ENCODE data around the gene LRMDA. TPM values are rescaled to one million over a fixed set of nuclear protein-coding genes. Genes with fewer than 3 reads are reported as not detected.

The LRMDA gene
- total and polyA plus RNA-seq, 3 experiments from 2014 or later, result not detected

DNA sequence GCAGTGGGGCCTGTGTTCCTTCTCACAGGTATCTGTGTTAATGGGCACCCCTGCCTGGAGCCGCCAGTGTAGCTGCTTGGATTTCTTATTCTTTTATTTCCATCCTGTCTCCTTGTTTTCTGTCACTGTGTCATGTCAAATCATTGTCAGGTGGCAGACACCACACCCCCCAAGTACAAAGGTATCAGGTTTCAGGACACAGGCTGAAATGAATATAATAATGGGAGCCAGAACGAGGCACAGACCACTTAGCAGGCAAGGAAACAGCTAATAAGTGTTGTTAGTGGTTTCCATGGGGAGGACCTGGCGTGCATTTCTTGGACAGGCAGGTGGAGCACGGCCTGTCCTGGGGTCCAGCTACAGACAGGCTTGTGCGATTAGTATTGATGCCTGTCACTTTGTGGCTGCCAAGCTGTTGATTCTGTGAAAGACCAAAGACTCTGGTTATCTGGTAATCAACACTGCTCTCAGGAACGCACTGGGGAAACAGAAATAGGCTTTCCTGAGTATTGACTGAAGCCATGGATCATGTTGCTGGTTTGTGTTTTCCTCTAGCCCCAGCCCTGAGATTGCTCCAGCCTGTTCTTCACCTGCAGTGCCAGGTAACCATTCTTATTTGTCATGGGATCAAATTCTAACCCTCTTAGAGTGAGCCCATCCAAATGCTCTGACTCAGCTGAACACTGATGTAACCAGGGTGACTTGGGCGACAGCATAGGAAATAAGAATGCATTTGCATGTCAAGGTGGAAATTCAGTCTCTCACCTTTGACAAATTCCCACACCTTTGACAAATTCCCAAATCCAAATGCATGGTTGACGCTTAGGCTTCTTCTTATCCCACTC is 1002.0 kb downstream of the LRMDA start:
- H3K4me3 Mint-ChIP-seq, result no peak overlapping the region
- no peaks in the 10 kb centered on the region for H3K36me3 Mint-ChIP-seq
- peaks cover 0 to 9% (median under 1%) of the 10 kb centered on the region in 5 donors for H3K9me3 Mint-ChIP-seq
- no peak for DNase-seq
- ChIA-PET POLR2A (no interaction called here), CTCF (no interaction called here)
- Histone ChIP-seq H3K36me3 (ENCODE audit: insufficient read depth, low read length) (no peaks in the 10 kb centered on the region), H3K4me1 (ENCODE audit: insufficient read depth, low read length) (no peaks in the 10 kb centered on the region), H3K27me3 (ENCODE audit: insufficient read depth, low read length, poor library complexity, severe bottlenecking) (no peaks in the 10 kb centered on the region), H3K4me3 (ENCODE audit: low read length) (no peak overlapping the region), H3K9me3 (ENCODE audit: low read length) (no peaks in the 10 kb centered on the region), H3K27ac (ENCODE audit: low read depth, low read length) (no peak overlapping the region)
- no peak overlapping the region for H3K27ac Mint-ChIP-seq
- H3K27me3 Mint-ChIP-seq, result no peaks in the 10 kb centered on the region
- no peaks in the 10 kb centered on the region for H3K4me1 Mint-ChIP-seq

DNA sequence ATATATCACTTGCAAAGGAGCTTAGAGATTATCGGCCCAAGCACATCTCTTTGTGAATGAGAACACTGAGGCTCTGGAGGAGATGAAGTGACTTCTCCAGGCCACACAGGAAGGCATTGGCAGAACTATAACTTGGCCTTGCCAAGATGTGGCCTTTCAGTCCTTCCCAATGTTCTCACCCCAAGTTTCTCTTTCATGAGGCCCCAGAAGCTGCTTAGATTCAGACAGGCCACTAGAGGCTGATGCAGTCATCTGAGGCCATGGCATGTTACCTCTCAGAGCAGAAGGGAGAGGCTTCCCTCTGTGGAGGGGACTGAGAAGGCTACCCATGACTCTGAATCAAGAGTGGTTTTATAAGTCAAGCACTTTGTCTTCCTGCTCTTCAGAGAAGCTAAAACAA is 1003.7 kb downstream of the LRMDA start:
- no peak overlapping the region for H3K4me3 Mint-ChIP-seq
- POLR2A ChIA-PET, result no interaction called here
- no peaks in the 10 kb centered on the region for H3K9me3 ChIP-seq (ENCODE audit: low read length)

DNA sequence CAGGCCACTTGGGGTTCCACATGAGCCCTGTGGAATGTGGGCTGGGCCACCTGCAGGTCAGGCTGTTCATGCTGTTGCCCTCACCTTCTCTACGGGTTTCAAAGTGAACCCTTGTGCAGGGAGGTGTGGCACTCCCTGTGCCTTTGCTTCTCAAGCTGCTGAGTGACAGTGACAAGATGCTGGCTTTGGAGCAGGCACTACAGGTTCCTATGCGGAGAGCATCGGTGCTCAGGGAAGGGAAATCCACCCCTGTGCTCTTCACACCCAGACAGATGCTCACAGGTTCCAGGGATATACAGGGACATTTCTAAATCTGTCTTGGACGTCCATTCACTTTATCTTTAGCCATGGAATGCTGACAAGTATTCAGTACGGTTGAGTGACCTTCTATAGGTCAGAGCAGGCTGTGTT is 1005.0 kb downstream of the LRMDA start:
- H3K4me1 ChIP-seq (ENCODE audit: insufficient read depth, low read length), result no peaks in the 10 kb centered on the region
- no peaks in the 10 kb centered on the region for H3K4me1 Mint-ChIP-seq
- no peaks in the 10 kb centered on the region for H3K9me3 ChIP-seq (ENCODE audit: low read length)
- H3K27me3 ChIP-seq (ENCODE audit: insufficient read depth, low read length, poor library complexity, severe bottlenecking), result no peaks in the 10 kb centered on the region
- H3K27ac Mint-ChIP-seq, result no peak overlapping the region
- POLR2A ChIA-PET, result no interaction called here
- H3K36me3 ChIP-seq (ENCODE audit: insufficient read depth, low read length), result no peaks in the 10 kb centered on the region
- no peak overlapping the region for H3K4me3 ChIP-seq (ENCODE audit: low read length)
- H3K27ac ChIP-seq (ENCODE audit: low read depth, low read length), result no peak overlapping the region
- no peak overlapping the region for H3K4me3 Mint-ChIP-seq
- peaks cover 0 to 6% (median 1%) of the 10 kb centered on the region in 5 donors for H3K9me3 Mint-ChIP-seq
- no peak for DNase-seq
- CTCF ChIA-PET, result no interaction called here
- H3K27me3 Mint-ChIP-seq, result no peaks in the 10 kb centered on the region
- H3K36me3 Mint-ChIP-seq, result no peaks in the 10 kb centered on the region

More for the DNA sequence above, 1003.7 kb downstream of the LRMDA start:
- Histone ChIP-seq H3K4me3 (ENCODE audit: low read length) (no peak overlapping the region), H3K36me3 (ENCODE audit: insufficient read depth, low read length) (no peaks in the 10 kb centered on the region), H3K4me1 (ENCODE audit: insufficient read depth, low read length) (no peaks in the 10 kb centered on the region), H3K27me3 (ENCODE audit: insufficient read depth, low read length, poor library complexity, severe bottlenecking) (no peaks in the 10 kb centered on the region), H3K27ac (ENCODE audit: low read depth, low read length) (no peak overlapping the region)
- Mint-ChIP-seq H3K27ac (no peak overlapping the region), H3K9me3 (peaks cover 0 to 6% (median 1%) of the 10 kb centered on the region in 5 donors), H3K36me3 (no peaks in the 10 kb centered on the region), H3K4me1 (no peaks in the 10 kb centered on the region), H3K27me3 (no peaks in the 10 kb centered on the region)
- CTCF ChIA-PET, result interaction anchor here (1.0 kb wide), 1 partner anchor 8 kb away, joined by 4 read pairs; no protein-coding TSS in a partner anchor
- no peak for DNase-seq

DNA sequence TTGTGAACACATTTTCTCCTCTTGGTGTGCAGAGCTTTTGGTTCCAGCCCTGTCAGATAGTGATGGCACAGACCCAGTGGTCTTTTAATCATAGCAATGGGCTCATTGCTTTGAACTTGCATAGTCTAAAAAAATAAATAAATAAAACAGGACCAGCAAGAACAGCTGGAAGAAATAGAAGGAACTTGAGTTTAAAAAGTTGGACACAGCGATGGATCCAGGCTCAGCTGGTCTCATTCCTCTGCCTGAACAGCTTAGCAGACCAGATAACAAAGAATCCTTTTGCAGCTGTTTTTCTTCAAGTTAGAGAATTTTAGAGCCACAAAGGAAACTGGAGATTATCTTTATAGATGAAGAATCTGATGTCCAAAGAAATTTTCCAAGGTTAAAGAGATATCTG is 1005.6 kb downstream of the LRMDA start:
- H3K4me1 Mint-ChIP-seq, result no peaks in the 10 kb centered on the region
- no peak overlapping the region for H3K4me3 ChIP-seq (ENCODE audit: low read length)
- CTCF ChIA-PET, result no interaction called here
- no peaks in the 10 kb centered on the region for H3K36me3 ChIP-seq (ENCODE audit: insufficient read depth, low read length)
- no peak overlapping the region for H3K27ac Mint-ChIP-seq
- no peaks in the 10 kb centered on the region for H3K36me3 Mint-ChIP-seq
- no peaks in the 10 kb centered on the region for H3K9me3 ChIP-seq (ENCODE audit: low read length)
- no peak for DNase-seq
- POLR2A ChIA-PET, result no interaction called here
- H3K4me3 Mint-ChIP-seq, result no peak overlapping the region
- H3K27me3 ChIP-seq (ENCODE audit: insufficient read depth, low read length, poor library complexity, severe bottlenecking), result no peaks in the 10 kb centered on the region
- peaks cover 0 to 6% (median 1%) of the 10 kb centered on the region in 5 donors for H3K9me3 Mint-ChIP-seq
- H3K27me3 Mint-ChIP-seq, result no peaks in the 10 kb centered on the region
- H3K27ac ChIP-seq (ENCODE audit: low read depth, low read length), result no peak overlapping the region
- no peaks in the 10 kb centered on the region for H3K4me1 ChIP-seq (ENCODE audit: insufficient read depth, low read length)

DNA sequence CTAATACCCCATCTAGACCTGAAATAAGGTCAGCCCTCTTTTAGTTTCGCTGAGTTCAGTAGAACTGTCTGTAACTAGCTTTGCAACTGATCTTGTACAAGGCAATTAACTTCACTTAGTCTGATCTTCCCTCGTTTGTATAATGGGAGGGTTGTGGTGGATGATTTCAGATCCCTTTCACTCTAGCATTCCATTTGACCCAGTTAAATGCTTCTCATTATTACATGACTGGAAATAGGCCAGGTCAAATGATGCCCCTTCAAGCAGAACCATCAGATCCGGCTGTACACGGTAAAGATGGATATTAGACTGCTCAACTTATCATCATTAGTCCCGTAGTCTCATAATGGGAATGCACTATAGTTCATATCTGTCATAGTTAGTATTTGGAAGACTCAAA is 1009.0 kb downstream of the LRMDA start:
- Mint-ChIP-seq H3K27me3 (no peaks in the 10 kb centered on the region), H3K27ac (no peak overlapping the region), H3K4me1 (no peaks in the 10 kb centered on the region), H3K36me3 (no peaks in the 10 kb centered on the region), H3K4me3 (no peak overlapping the region), H3K9me3 (peaks cover 0 to 11% (median 0%) of the 10 kb centered on the region in 5 donors)
- ChIA-PET POLR2A (no interaction called here), CTCF (no interaction called here)
- H3K27me3 ChIP-seq (ENCODE audit: insufficient read depth, low read length, poor library complexity, severe bottlenecking), result no peaks in the 10 kb centered on the region
- DNase-seq, result no peak
- H3K4me3 ChIP-seq (ENCODE audit: low read length), result no peak overlapping the region
- H3K27ac ChIP-seq (ENCODE audit: low read depth, low read length), result no peak overlapping the region
- no peaks in the 10 kb centered on the region for H3K9me3 ChIP-seq (ENCODE audit: low read length)
- no peaks in the 10 kb centered on the region for H3K36me3 ChIP-seq (ENCODE audit: insufficient read depth, low read length)
- H3K4me1 ChIP-seq (ENCODE audit: insufficient read depth, low read length), result no peaks in the 10 kb centered on the region

DNA sequence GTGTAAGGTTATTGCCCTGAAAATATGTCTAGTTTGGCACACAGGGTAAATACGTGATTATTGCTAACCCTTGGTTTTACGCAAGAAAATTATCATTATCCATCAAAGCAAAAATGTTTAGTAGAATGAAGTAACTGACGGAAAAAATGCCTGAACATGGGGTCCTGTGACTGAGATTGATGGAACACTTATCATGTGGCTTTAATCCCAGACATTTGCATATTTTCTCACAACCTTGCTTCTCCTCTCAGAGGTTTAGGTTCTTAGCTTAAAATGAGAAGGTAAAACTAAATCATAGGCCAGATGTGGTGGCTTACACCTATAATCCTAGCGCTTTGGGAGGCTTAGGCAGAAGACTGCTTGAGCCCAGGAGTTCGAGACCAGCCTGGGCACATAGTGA is 1010.7 kb downstream of the LRMDA start:
- no peak for DNase-seq
- ChIA-PET CTCF (no interaction called here), POLR2A (no interaction called here)
- no peaks in the 10 kb centered on the region for H3K36me3 Mint-ChIP-seq
- Histone ChIP-seq H3K36me3 (ENCODE audit: insufficient read depth, low read length) (no peaks in the 10 kb centered on the region), H3K27ac (ENCODE audit: low read depth, low read length) (no peak overlapping the region), H3K4me3 (ENCODE audit: low read length) (no peak overlapping the region), H3K27me3 (ENCODE audit: insufficient read depth, low read length, poor library complexity, severe bottlenecking) (no peaks in the 10 kb centered on the region), H3K9me3 (ENCODE audit: low read length) (no peaks in the 10 kb centered on the region), H3K4me1 (ENCODE audit: insufficient read depth, low read length) (no peaks in the 10 kb centered on the region)
- H3K4me1 Mint-ChIP-seq, result no peaks in the 10 kb centered on the region
- no peaks in the 10 kb centered on the region for H3K27me3 Mint-ChIP-seq
- H3K9me3 Mint-ChIP-seq, result peaks cover 0 to 11% (median 0%) of the 10 kb centered on the region in 5 donors
- H3K4me3 Mint-ChIP-seq, result no peak overlapping the region
- H3K27ac Mint-ChIP-seq, result no peak overlapping the region

DNA sequence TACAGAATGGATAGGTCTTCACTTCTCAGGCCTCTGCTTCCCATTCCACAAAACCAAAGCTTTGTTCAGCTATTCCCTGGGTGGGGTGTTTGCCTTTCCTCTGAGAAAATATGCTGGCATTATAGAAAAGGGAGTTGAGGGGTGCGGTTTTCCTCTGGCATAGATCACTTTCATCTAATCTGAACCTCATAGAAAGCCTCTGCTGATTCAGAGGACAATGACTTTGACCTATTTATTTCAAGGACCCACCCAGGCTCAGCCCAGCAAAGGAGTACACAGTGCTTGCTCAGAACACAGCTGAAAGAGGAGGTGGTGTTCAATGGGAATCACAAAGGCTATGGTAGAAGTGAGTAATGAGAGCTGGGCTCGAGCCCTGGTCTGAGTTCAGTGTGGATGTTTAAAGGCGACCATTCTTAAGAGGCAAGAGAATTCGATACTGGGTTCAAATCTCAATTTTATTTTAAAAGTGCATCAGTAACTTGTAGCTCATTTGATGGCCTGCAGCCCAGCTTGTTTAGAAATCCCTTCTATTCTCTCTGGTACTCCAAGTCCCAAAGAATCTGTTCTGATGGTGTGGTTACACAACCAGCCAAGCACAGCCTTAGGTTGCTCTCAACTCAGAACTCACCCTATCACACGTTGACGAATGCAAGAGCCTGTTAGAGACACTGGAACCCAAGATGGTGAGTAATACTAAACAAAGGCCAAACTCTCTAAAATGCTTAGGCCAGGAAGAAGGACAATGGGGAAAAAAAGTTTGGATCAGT is 1012.8 kb downstream of the LRMDA start:
- no peak overlapping the region for H3K4me3 Mint-ChIP-seq
- CTCF ChIA-PET, result interaction anchor here (1.5 kb wide), 1 partner anchor 10 kb away, joined by 4 read pairs; no protein-coding TSS in a partner anchor
- no peak for DNase-seq

DNA sequence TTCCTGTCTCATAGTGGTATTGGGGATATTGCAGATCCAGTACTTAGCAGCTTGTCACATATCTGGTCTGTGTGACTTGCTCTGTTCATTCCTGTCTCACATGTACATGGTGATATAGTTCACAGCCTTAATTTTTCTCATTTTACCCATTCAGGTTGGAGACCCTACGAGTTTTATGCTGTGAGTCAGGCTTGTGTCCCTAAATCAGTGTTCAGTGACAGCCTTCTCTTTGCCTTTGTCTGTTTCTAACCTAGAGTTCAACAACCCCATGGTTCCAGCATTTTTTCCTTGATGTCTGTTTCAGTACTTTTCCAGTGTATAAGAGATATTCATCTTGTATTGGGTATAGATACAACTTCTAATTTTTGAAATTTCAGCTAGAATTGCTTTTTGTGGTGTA is 1016.2 kb downstream of the LRMDA start:
- H3K9me3 Mint-ChIP-seq, result peaks cover 0 to 8% (median 0%) of the 10 kb centered on the region in 5 donors
- CTCF ChIA-PET, result no interaction called here
- H3K4me1 Mint-ChIP-seq, result no peaks in the 10 kb centered on the region
- Histone ChIP-seq H3K27ac (ENCODE audit: low read depth, low read length) (no peak overlapping the region), H3K4me1 (ENCODE audit: insufficient read depth, low read length) (no peaks in the 10 kb centered on the region), H3K4me3 (ENCODE audit: low read length) (no peak overlapping the region), H3K9me3 (ENCODE audit: low read length) (no peaks in the 10 kb centered on the region), H3K27me3 (ENCODE audit: insufficient read depth, low read length, poor library complexity, severe bottlenecking) (no peaks in the 10 kb centered on the region), H3K36me3 (ENCODE audit: insufficient read depth, low read length) (no peaks in the 10 kb centered on the region)
- DNase-seq, result no peak
- H3K27me3 Mint-ChIP-seq, result no peaks in the 10 kb centered on the region
- no peak overlapping the region for H3K4me3 Mint-ChIP-seq
- no peaks in the 10 kb centered on the region for H3K36me3 Mint-ChIP-seq
- H3K27ac Mint-ChIP-seq, result no peak overlapping the region
- POLR2A ChIA-PET, result no interaction called here

More for the DNA sequence above, 1012.8 kb downstream of the LRMDA start:
- Histone ChIP-seq H3K4me1 (ENCODE audit: insufficient read depth, low read length) (no peaks in the 10 kb centered on the region), H3K27me3 (ENCODE audit: insufficient read depth, low read length, poor library complexity, severe bottlenecking) (no peaks in the 10 kb centered on the region), H3K4me3 (ENCODE audit: low read length) (no peak overlapping the region), H3K9me3 (ENCODE audit: low read length) (no peaks in the 10 kb centered on the region), H3K27ac (ENCODE audit: low read depth, low read length) (no peak overlapping the region), H3K36me3 (ENCODE audit: insufficient read depth, low read length) (no peaks in the 10 kb centered on the region)
- H3K9me3 Mint-ChIP-seq, result peaks cover 0 to 9% (median 0%) of the 10 kb centered on the region in 5 donors
- no peak overlapping the region for H3K27ac Mint-ChIP-seq
- POLR2A ChIA-PET, result no interaction called here
- no peaks in the 10 kb centered on the region for H3K36me3 Mint-ChIP-seq
- no peaks in the 10 kb centered on the region for H3K27me3 Mint-ChIP-seq
- H3K4me1 Mint-ChIP-seq, result no peaks in the 10 kb centered on the region

All from CD8-positive, alpha-beta memory T cell (primary cell).